PC-3 (cell line): ENCODE results near the gene LONP1.

ENCODE experiments used
- EZH2 ChIP-seq: fragments of 300-600 bp; sonication (generic); IDR thresholded peaks from one replicate; pipeline ENCODE4 v1.6.1; 2017; ENCODE audit warnings: antibody characterized with exemption, mild to moderate bottlenecking, low read length; ENCODE audit not compliant: unreplicated experiment
- EZH2phosphoT487 ChIP-seq: fragments of 300-600 bp; sonication (generic); IDR thresholded peaks from 2 replicates; pipeline ENCODE4 v1.6.1; 2018; ENCODE audit warnings: mild to moderate bottlenecking, antibody characterized with exemption, low read length, borderline replicate concordance
- TF ChIP-seq, protein P1 (sequence below): fragments of 300-600 bp; sonication (generic); conservative IDR thresholded peaks from 2 replicates; pipeline ENCODE4 v1.5.1; 2017; ENCODE audit warnings: antibody characterized with exemption, low read depth, mild to moderate bottlenecking, low read length

DNA sequence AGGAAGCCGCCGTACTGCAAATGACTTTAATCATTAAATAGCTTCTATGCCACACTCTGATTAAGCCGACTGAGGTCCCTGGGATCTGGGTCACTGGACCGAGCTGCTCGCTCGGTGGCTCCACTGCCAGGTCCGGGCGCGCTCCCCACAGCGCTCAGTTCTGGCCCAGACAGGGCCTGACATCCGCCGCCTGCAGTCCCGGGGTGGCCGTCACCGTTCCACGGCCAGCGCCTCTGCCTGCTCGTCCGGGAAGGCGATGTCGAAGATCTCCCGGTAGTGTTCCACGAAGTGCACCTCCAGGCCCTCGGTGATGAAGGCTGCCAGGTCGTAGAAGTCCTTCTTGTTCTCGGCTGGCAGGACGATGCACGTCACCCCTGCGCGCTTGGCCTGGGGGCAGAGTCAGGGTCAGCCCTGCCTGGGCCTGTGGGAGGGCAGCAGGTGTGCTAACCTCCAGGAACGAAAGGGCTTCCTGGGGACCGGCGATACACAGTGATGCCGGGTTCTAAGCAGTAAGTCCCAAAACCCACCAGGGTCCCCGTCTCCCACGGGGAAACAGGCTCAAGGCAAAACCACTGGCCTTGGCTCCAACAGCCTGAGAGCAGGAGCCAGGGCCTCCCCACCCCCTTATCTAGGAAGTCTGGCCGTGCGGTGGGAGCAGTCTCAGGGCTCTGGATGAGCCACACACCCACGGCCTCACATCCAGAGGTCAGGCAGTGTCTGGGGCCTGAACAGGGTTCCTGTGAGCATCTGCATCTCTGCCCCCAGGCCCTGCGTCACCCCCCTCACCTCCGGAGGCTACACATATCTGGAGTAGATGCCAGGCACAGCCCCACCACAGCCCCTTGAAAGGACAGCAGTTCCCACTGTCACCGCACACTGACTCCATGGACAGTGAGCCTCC, 27.9 kb downstream of the LONP1 start:
- TF ChIP-seq, protein P1, sequence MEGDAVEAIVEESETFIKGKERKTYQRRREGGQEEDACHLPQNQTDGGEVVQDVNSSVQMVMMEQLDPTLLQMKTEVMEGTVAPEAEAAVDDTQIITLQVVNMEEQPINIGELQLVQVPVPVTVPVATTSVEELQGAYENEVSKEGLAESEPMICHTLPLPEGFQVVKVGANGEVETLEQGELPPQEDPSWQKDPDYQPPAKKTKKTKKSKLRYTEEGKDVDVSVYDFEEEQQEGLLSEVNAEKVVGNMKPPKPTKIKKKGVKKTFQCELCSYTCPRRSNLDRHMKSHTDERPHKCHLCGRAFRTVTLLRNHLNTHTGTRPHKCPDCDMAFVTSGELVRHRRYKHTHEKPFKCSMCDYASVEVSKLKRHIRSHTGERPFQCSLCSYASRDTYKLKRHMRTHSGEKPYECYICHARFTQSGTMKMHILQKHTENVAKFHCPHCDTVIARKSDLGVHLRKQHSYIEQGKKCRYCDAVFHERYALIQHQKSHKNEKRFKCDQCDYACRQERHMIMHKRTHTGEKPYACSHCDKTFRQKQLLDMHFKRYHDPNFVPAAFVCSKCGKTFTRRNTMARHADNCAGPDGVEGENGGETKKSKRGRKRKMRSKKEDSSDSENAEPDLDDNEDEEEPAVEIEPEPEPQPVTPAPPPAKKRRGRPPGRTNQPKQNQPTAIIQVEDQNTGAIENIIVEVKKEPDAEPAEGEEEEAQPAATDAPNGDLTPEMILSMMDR, result no peak
- no peak for TF ChIP-seq EZH2
- TF ChIP-seq EZH2phosphoT487, result no peak
